IMR-90 (cell line): Measurements from ENCODE around the gene C6orf120. TPM values are rescaled to one million over a fixed set of nuclear protein-coding genes. Genes with fewer than 3 reads are reported as not detected.
A peak's percentile ranks its signal among the peaks of the same experiment; 100 is the strongest.

Experiments used
- ATAC-seq: fragments of 200-7000 bp; cut with Tn5 transposase; 2 replicates; pipeline ENCODE4 v1.9.1; 2020; ENCODE audit warnings: low read depth, mild to moderate bottlenecking, moderate library complexity
- BruUV-seq: library from RNA; stranded (reverse); fragments of 400-500 nt; replicated peaks from 2 replicates; lab custom pipeline; 2021; lab: Mats Ljungman, UMichigan
- CTCF ChIA-PET: fragments of 300-600 bp; formaldehyde crosslinking; extraction: SDS; loops from one replicate; lab custom pipeline; 2021; ENCODE audit warnings: antibody characterized with exemption; lab: Yijun Ruan, JAX
- POLR2A ChIA-PET: fragments of 300-600 bp; sonication (Branson Sonifier 250); formaldehyde crosslinking; loops from one replicate; lab custom pipeline; 2022; ENCODE audit warnings: antibody characterized with exemption; ENCODE audit not compliant: unreplicated experiment; lab: Charles Lee
- DNase-seq: peaks from one replicate; pipeline ENCODE4 v3.0.0; 2013
- H2AFZ ChIP-seq: replicated peaks from 2 replicates; pipeline ENCODE3; 2013; ENCODE audit warnings: low read length, mild to moderate bottlenecking; ENCODE audit not compliant: poor library complexity
- H2AK5ac ChIP-seq: 2 replicates; pipeline ENCODE4 v1.6.1; 2013; ENCODE audit warnings: low read depth, low read length, inconsistent platforms
- H2AK9ac ChIP-seq: replicated peaks from 2 replicates; pipeline ENCODE3; 2013; ENCODE audit warnings: mild to moderate bottlenecking, low read depth, low read length, moderate library complexity; ENCODE audit not compliant: poor library complexity
- H2BK120ac ChIP-seq: 2 replicates; pipeline ENCODE4 v1.6.1; 2013; ENCODE audit warnings: low read depth, low read length, inconsistent platforms
- H2BK15ac ChIP-seq: 3 replicates; pipeline ENCODE4 v1.6.1; 2013; ENCODE audit warnings: low read depth, low read length, inconsistent platforms
- H2BK20ac ChIP-seq: 2 replicates; pipeline ENCODE4 v1.6.1; 2013; ENCODE audit warnings: low read depth, mild to moderate bottlenecking, inconsistent platforms, low read length, moderate library complexity
- H2BK5ac ChIP-seq: 2 replicates; pipeline ENCODE4 v1.6.1; 2013; ENCODE audit warnings: mild to moderate bottlenecking, low read depth, low read length, inconsistent platforms; ENCODE audit not compliant: poor library complexity, severe bottlenecking
- H3K14ac ChIP-seq: replicated peaks from 2 replicates; pipeline ENCODE4 v1.6.1; 2013; ENCODE audit warnings: low read depth, low read length, inconsistent platforms
- H3K18ac ChIP-seq: 2 replicates; pipeline ENCODE4 v1.6.1; 2013; ENCODE audit warnings: low read depth, low read length, control low read depth
- H3K23ac ChIP-seq: 2 replicates; pipeline ENCODE4 v1.6.1; 2013; ENCODE audit warnings: low read depth, low read length, inconsistent platforms
- H3K27ac ChIP-seq: 2 replicates; pipeline ENCODE4 v1.5.1; 2013; ENCODE audit warnings: mild to moderate bottlenecking, control low read depth, low read length; ENCODE audit not compliant: insufficient read depth
- H3K27me3 ChIP-seq: 2 replicates; pipeline ENCODE4 v1.6.1; 2013; ENCODE audit warnings: low read length; ENCODE audit not compliant: control insufficient read depth, insufficient read depth
- H3K36me3 ChIP-seq: 2 replicates; pipeline ENCODE4 v1.6.1; 2013; ENCODE audit warnings: low read length, mixed read lengths; ENCODE audit not compliant: control insufficient read depth, insufficient read depth
- H3K4ac ChIP-seq: 2 replicates; pipeline ENCODE4 v1.6.1; 2013; ENCODE audit warnings: low read depth, low read length, inconsistent platforms
- H3K4me1 ChIP-seq: 2 replicates; pipeline ENCODE4 v1.6.1; 2013; ENCODE audit warnings: low read length, mixed read lengths; ENCODE audit not compliant: control insufficient read depth, insufficient read depth
- H3K4me2 ChIP-seq: 2 replicates; pipeline ENCODE4 v1.6.1; 2013; ENCODE audit warnings: low read depth, mild to moderate bottlenecking, control low read depth, low read length, moderate library complexity
- H3K4me3 ChIP-seq: 2 replicates; pipeline ENCODE4 v1.5.1; 2013; ENCODE audit warnings: low read depth, mild to moderate bottlenecking, control low read depth, low read length, moderate library complexity; ENCODE audit not compliant: insufficient read depth
- H3K56ac ChIP-seq: 2 replicates; pipeline ENCODE4 v1.6.1; 2013; ENCODE audit warnings: low read length, inconsistent platforms; ENCODE audit not compliant: insufficient read depth; ENCODE audit errors: extremely low read depth
- H3K79me1 ChIP-seq, 2 experiments: 2 replicates each; pipeline ENCODE4 v1.6.1; 2013; ENCODE audit warnings: low read length in 2 of 2, inconsistent platforms in 1 of 2, low read depth in 1 of 2
- H3K9ac ChIP-seq: 2 replicates; pipeline ENCODE4 v1.6.1; 2013; ENCODE audit warnings: low read depth, low read length, control low read depth
- H3K9me1 ChIP-seq: 2 replicates; pipeline ENCODE4 v1.6.1; 2013; ENCODE audit warnings: low read length, inconsistent platforms; ENCODE audit not compliant: insufficient read depth
- H3K9me3 ChIP-seq: 2 replicates; pipeline ENCODE4 v1.6.1; 2013; ENCODE audit warnings: low read length; ENCODE audit not compliant: control insufficient read depth, insufficient read depth
- H4K20me1 ChIP-seq: 2 replicates; pipeline ENCODE4 v1.6.1; 2013; ENCODE audit warnings: low read length, inconsistent platforms; ENCODE audit not compliant: insufficient read depth
- H4K5ac ChIP-seq: 2 replicates; pipeline ENCODE4 v1.6.1; 2013; ENCODE audit warnings: mild to moderate bottlenecking, low read depth, low read length, control low read depth
- H4K8ac ChIP-seq, 2 experiments: 2 replicates each; pipeline ENCODE4 v1.6.1; 2013; ENCODE audit warnings: low read depth in 2 of 2, low read length in 2 of 2, control low read depth in 1 of 2, inconsistent platforms in 1 of 2
- H4K91ac ChIP-seq: 2 replicates; pipeline ENCODE4 v1.6.1; 2013; ENCODE audit warnings: low read depth, low read length, inconsistent platforms; ENCODE audit not compliant: insufficient read depth
- NFE2L2 ChIP-seq: fragments of 150-350 bp; IDR thresholded peaks from 2 replicates; pipeline ENCODE4 v1.6.1; 2016; ENCODE audit warnings: low read depth, mild to moderate bottlenecking, low read length
- RAD21 ChIP-seq: IDR thresholded peaks from 2 replicates; pipeline ENCODE4 v1.6.1; 2012; ENCODE audit warnings: low read length, improper control_type of control experiment
- RFX5 ChIP-seq: IDR thresholded peaks from 2 replicates; pipeline ENCODE4 v1.8.0; 2012; ENCODE audit warnings: low read depth, mild to moderate bottlenecking, low read length, moderate library complexity
- SMC3 ChIP-seq: fragments of 150-350 bp; IDR thresholded peaks from 2 replicates; pipeline ENCODE4 v1.6.1; 2016; ENCODE audit warnings: low read depth, mild to moderate bottlenecking, antibody characterized with exemption, low read length, moderate library complexity
- WGBS, 2 experiments: methylation state at CpG; one replicate each; pipeline versions ENCODE4 v1.1.5 to v1.1.7; 2013; ENCODE audit warnings: missing lambda C conversion rate in 2 of 2; ENCODE audit not compliant: insufficient read length in 1 of 2; ENCODE audit errors: extremely low coverage in 2 of 2; 5-methylcytosine and 5-hydroxymethylcytosine counted together
- dilution Hi-C: fragments of 300-500 bp; cut with HindIII; formaldehyde crosslinking; loops from one replicate; pipeline ENCODE4 v1.14.3; 2018; ENCODE audit warnings: low sequenced_read_pairs; ENCODE audit not compliant: unreplicated experiment
- in situ Hi-C: fragments of 300-500 bp; cut with MboI; formaldehyde crosslinking; loops from 3 replicates; pipeline ENCODE4 v1.14.3; 2019; ENCODE audit warnings: low sequenced_read_pairs, inconsistent platforms, mixed read lengths
- intact Hi-C: fragments of 100-400 bp; cut with micrococcal nuclease; formaldehyde crosslinking; loops from 2 replicates; pipeline ENCODE4 v1.10.0; 2022
- polyA plus RNA-seq, 3 experiments: library from polyadenylated mRNA; depleted of rRNA; stranded (reverse); fragments of >200 nt; gene quantifications; 2 replicates each; pipeline ENCODE4 v1.2.3, GENCODE V29; 2012; ENCODE audit warnings: low replicate concordance in 1 of 3
- total RNA-seq: library from RNA; depleted of rRNA; stranded (reverse); fragments of >200 nt; gene quantifications from 2 replicates; pipeline ENCODE4 v1.2.3, GENCODE V29; 2012
- TF ChIP-seq, protein P1 (sequence below): conservative IDR thresholded peaks from 2 replicates; pipeline ENCODE4 v1.5.1; 2012; ENCODE audit warnings: mild to moderate bottlenecking, low read depth, low read length, improper control_type of control experiment

C6orf120 gene
- total and polyA plus RNA-seq, 2 of the 4 experiments (the other 2 are of a cell fraction), result 21.4 to 26.7 TPM

DNA sequence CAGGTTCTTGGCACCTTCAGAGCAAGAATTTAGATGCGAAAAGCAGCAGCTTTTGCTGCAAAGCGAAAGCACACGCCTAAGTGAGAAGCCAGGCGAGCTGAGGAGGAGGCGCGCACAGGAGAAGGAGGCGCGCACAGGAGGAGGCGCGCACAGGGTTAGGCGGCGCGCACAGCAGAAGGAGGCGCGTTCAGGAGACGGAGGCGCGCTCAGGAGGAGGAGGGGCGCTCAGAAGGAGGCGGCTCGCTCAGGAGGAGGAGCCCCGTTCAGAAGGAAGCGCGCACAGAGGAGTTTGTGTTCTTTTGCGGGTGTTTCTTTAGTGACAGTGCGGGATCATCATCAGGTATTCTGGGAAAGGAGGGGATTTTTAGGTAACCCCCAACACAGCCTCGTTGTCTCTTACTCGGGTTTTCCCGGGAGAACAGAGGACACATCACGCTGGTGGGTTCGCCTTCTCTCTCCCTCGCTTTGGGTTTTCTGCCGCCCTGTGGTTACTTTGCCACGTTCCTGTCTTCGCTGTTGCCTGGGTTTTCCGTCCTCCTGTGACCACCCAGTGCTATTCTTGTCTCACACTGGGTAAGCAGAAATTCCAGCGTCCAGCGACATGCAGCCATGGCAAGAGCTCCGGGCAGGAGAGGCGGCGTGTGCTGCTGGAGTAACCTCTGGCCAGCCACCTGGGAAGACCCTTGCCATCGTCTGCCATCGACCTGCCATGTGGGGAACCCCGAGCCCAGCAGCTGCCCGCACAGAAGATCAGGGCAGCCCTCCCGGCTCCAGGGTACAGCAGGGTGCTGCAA is 47.1 kb upstream of the C6orf120 start:
- ChIA-PET POLR2A (no interaction called here), CTCF (no interaction called here)
- no peak overlapping the region for H2BK15ac ChIP-seq
- peak; percentile 61 for DNase-seq
- peaks cover 31% of the 10 kb centered on the region for H3K36me3 ChIP-seq
- H3K18ac ChIP-seq, result no peak overlapping the region
- intact Hi-C loops, result loop anchor here (2.0 to 10.0 kb wide), 4 partner anchors 46 to 760 kb away; no protein-coding TSS in a partner anchor
- H4K8ac ChIP-seq, result peak overlapping the region; percentile 50 to 56; a peak in 3 of 4 replicates
- in situ Hi-C loops, result no loop called here
- peak overlapping the region; percentile 63 for H3K9ac ChIP-seq
- no peaks in the 10 kb centered on the region for H3K4me1 ChIP-seq
- peak overlapping the region; percentile 10 for H2AK9ac ChIP-seq
- dilution Hi-C loops, result no loop called here
- no peak overlapping the region; the same call in 1 of the 2 replicates for H3K56ac ChIP-seq
- WGBS, 2 experiments, result 52% methylated on average over 25 of the region's 46 CpGs; no CpG with 5 or more reads in 1 of the 2 experiments
- peak overlapping the region; percentile 36; the same call in 1 of the 2 replicates for H3K14ac ChIP-seq
- H2AK5ac ChIP-seq, result no peak overlapping the region
- no peaks in the 10 kb centered on the region for H4K20me1 ChIP-seq
- peaks cover 5% of the 10 kb centered on the region; the same call in 1 of the 2 replicates for H3K9me1 ChIP-seq
- no peaks in the 10 kb centered on the region for H3K9me3 ChIP-seq
- H2BK120ac ChIP-seq, result peak overlapping the region; percentile 80
- TF ChIP-seq NFE2L2, result no peak
- peak; percentile 33; the same call in 1 of the 2 replicates for TF ChIP-seq SMC3
- no peak for TF ChIP-seq RFX5
- TF ChIP-seq RAD21, result peak; percentile 56
- TF ChIP-seq, protein P1, sequence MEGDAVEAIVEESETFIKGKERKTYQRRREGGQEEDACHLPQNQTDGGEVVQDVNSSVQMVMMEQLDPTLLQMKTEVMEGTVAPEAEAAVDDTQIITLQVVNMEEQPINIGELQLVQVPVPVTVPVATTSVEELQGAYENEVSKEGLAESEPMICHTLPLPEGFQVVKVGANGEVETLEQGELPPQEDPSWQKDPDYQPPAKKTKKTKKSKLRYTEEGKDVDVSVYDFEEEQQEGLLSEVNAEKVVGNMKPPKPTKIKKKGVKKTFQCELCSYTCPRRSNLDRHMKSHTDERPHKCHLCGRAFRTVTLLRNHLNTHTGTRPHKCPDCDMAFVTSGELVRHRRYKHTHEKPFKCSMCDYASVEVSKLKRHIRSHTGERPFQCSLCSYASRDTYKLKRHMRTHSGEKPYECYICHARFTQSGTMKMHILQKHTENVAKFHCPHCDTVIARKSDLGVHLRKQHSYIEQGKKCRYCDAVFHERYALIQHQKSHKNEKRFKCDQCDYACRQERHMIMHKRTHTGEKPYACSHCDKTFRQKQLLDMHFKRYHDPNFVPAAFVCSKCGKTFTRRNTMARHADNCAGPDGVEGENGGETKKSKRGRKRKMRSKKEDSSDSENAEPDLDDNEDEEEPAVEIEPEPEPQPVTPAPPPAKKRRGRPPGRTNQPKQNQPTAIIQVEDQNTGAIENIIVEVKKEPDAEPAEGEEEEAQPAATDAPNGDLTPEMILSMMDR, result peak; percentile 41; the same call in 1 of the 2 replicates
- H3K27ac ChIP-seq, result peak overlapping the region; percentile 56
- peak overlapping the region; percentile 50; the same call in 1 of the 2 replicates for H3K4ac ChIP-seq
- H3K4me3 ChIP-seq, result peak overlapping the region; percentile 55
- no peak overlapping the region for H2BK20ac ChIP-seq
- peak overlapping the region; percentile 76 for H3K4me2 ChIP-seq
- H3K23ac ChIP-seq, result peak overlapping the region; percentile 56
- H4K5ac ChIP-seq, result 0 out of 2 replicates have a peak overlapping the region, but pooled peaks have one; percentile 38
- H4K91ac ChIP-seq, result 0 out of 2 replicates have a peak overlapping the region, but pooled peaks have one; percentile 39
- no TSS peak for BruUV-seq
- no peaks in the 10 kb centered on the region for H3K27me3 ChIP-seq
- no peak overlapping the region for H2BK5ac ChIP-seq
- no peaks in the 10 kb centered on the region for H3K79me1 ChIP-seq
- peak overlapping the region; percentile 84 for H2AFZ ChIP-seq
- peak; percentile 93 for ATAC-seq
